ENCODE measurements around the gene PTCSC3. TPM values are rescaled to one million over a fixed set of nuclear protein-coding genes. Genes with fewer than 3 reads are reported as not detected.

Gene PTCSC3
- total and polyA plus RNA-seq, 10 donors: not detected

DNA sequence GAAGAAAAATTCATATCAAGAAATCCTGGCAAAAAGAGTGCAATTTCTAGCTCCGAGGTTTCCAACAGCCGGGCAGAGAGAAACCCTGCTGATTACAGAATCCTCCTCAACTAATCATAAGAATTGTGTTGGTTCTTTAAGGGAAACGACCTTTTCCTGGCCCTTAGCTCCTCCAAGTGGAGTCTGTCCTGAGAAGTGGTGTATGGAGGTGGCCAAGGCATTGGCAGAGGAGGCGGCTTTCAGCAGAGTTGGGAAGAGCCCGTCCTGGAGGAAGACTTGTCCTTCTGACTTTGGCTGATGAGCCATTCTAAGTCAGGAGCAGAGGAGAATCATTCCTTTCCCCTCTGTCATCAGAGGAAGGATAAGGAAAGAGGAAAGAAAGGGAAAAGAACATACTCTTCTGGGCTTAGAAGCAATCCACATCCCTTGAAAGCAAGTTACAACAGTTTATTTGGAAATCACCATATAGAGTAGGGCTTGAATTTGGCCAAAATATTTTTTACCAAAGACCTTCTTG, 46.5 kb upstream of the PTCSC3 start:
- WGBS, 5 donors: 58 to 69% (median 64%) methylated on average over 5 of the region's 5 CpGs
- H3K4me3 ChIP-seq: no peak overlapping the region
- H3K4me1 ChIP-seq: no peaks in the 10 kb centered on the region
- TF ChIP-seq POLR2AphosphoS5 (IDR thresholded peaks at IDR 0.05) (no peak), POLR2A (IDR thresholded peaks at IDR 0.05) (no peak)
- TF ChIP-seq, protein P1, sequence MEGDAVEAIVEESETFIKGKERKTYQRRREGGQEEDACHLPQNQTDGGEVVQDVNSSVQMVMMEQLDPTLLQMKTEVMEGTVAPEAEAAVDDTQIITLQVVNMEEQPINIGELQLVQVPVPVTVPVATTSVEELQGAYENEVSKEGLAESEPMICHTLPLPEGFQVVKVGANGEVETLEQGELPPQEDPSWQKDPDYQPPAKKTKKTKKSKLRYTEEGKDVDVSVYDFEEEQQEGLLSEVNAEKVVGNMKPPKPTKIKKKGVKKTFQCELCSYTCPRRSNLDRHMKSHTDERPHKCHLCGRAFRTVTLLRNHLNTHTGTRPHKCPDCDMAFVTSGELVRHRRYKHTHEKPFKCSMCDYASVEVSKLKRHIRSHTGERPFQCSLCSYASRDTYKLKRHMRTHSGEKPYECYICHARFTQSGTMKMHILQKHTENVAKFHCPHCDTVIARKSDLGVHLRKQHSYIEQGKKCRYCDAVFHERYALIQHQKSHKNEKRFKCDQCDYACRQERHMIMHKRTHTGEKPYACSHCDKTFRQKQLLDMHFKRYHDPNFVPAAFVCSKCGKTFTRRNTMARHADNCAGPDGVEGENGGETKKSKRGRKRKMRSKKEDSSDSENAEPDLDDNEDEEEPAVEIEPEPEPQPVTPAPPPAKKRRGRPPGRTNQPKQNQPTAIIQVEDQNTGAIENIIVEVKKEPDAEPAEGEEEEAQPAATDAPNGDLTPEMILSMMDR (IDR thresholded peaks at IDR 0.05 in 8 of 11, conservative IDR thresholded peaks at IDR 0.05 in 3 of 11): no peak
- intact Hi-C loops (cut with DNase I; ENCODE audit: low total_unique reads): no loop called here
- peaks cover 0 to 3% (median 0%) of the 10 kb centered on the region in 7 donors for H3K27me3 ChIP-seq (replicated peaks in 1 of 7)
- H3K27ac ChIP-seq: no peak overlapping the region
- H3K9me3 ChIP-seq: no peaks in the 10 kb centered on the region
- no peaks in the 10 kb centered on the region for H3K36me3 ChIP-seq
- DNase-seq: no peak

DNA sequence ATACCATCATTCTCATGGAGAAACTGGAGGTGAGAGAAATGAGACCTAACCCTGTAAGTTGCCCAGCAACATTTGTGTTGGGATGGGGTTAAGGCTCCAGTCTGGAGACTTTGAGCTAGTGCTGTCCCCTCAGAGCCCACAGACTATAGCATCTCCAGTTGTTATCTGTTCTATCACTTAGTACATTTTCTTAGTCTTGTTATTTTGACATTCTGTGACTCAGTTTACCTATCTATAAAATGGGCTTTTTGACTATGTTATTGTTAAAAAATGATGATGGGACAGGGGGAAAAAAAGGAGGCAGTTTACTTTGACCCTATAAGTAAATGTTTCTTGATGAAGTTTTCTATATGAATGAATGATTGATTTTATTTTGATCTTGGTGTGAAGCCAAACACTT, 45.8 kb upstream of the PTCSC3 start:
- no peak for TF ChIP-seq POLR2A (IDR thresholded peaks at IDR 0.05)
- TF ChIP-seq POLR2AphosphoS5 (IDR thresholded peaks at IDR 0.05): no peak
- TF ChIP-seq, protein P1 (IDR thresholded peaks at IDR 0.05 in 8 of 11, conservative IDR thresholded peaks at IDR 0.05 in 3 of 11): no peak
- Histone ChIP-seq H3K27ac (no peak overlapping the region), H3K4me3 (no peak overlapping the region), H3K36me3 (no peaks in the 10 kb centered on the region), H3K9me3 (no peaks in the 10 kb centered on the region), H3K4me1 (no peaks in the 10 kb centered on the region), H3K27me3 (replicated peaks in 1 of 7) (peaks cover 0 to 9% (median 0%) of the 10 kb centered on the region in 7 donors)
- no peak for DNase-seq
- intact Hi-C loops (cut with DNase I; ENCODE audit: low total_unique reads): no loop called here

DNA sequence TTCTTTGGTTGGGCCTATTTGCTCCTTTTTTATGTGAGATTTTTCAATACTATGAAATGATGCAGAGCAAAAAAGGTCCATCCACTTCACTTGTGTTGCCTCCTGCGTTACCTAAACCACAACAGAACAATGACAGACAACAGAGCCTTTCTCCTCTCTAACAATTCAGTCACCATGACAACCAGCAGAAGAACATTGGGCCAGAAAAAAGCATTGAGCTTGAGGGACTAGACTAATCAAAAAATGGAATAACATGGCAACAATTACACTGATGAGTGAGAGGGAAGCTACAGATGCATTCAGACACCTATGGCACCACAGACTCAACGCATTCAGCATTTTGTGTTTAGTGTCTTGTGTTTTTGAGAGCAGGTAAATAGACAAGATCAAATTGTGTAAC, 44.6 kb upstream of the PTCSC3 start:
- H3K27me3 ChIP-seq (replicated peaks in 1 of 7): peaks cover 0 to 17% (median 0%) of the 10 kb centered on the region in 7 donors
- DNase-seq: no peak
- WGBS, 5 donors: 53 to 66% (median 60%) methylated on average over 2 of the region's 2 CpGs
- intact Hi-C loops (cut with DNase I; ENCODE audit: low total_unique reads): no loop called here
- no peaks in the 10 kb centered on the region for H3K9me3 ChIP-seq
- no peak overlapping the region for H3K4me3 ChIP-seq
- no peaks in the 10 kb centered on the region for H3K4me1 ChIP-seq
- no peaks in the 10 kb centered on the region for H3K36me3 ChIP-seq
- TF ChIP-seq, protein P1 (IDR thresholded peaks at IDR 0.05 in 8 of 11, conservative IDR thresholded peaks at IDR 0.05 in 3 of 11): no peak
- TF ChIP-seq POLR2A (IDR thresholded peaks at IDR 0.05) (no peak), POLR2AphosphoS5 (IDR thresholded peaks at IDR 0.05) (no peak)
- H3K27ac ChIP-seq: no peak overlapping the region

DNA sequence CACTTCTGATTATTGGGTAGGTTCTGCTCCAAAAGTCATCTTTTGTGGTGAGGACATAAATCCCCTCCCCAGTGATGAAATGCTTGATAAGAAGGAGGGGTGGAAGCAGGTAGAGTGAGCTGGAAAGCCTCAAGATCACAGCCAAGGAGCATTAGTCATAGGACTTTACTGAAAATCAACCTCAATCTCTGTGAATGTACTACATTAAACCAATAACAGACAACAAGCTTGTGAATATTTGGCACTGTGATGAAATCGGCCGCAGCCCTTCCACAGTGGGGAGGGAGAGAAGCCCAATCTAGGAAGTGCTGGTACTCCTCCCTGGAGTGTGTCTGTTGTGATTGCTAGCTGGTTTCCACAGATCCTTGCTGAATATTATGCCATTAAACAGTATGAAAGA, 41.2 kb upstream of the PTCSC3 start:
- Histone ChIP-seq H3K4me3 (no peak overlapping the region), H3K27ac (no peak overlapping the region)
- 38 to 80% (median 44%) methylated on average over 2 of the region's 2 CpGs for WGBS, 5 donors

More for the DNA sequence above, 41.2 kb upstream of the PTCSC3 start:
- TF ChIP-seq POLR2AphosphoS5 (IDR thresholded peaks at IDR 0.05): no peak
- TF ChIP-seq, protein P1 (IDR thresholded peaks at IDR 0.05 in 8 of 11, conservative IDR thresholded peaks at IDR 0.05 in 3 of 11): no peak
- TF ChIP-seq POLR2A (IDR thresholded peaks at IDR 0.05): no peak
- intact Hi-C loops (cut with DNase I; ENCODE audit: low total_unique reads): no loop called here
- DNase-seq: no peak
- H3K4me1 ChIP-seq: no peaks in the 10 kb centered on the region
- peaks cover 0 to 35% (median 0%) of the 10 kb centered on the region in 7 donors for H3K27me3 ChIP-seq (replicated peaks in 1 of 7)
- H3K9me3 ChIP-seq: no peaks in the 10 kb centered on the region
- no peaks in the 10 kb centered on the region for H3K36me3 ChIP-seq
